Tibial nerve (tissue), 4 donors: ENCODE data around the gene ZNF287.

Source experiments
- EP300 ChIP-seq, 2 donors: sonication (generic); formaldehyde crosslinking; IDR thresholded peaks; one replicate each; pipeline ENCODE4 v1.6.1; 2017; ENCODE audit warnings: antibody characterized with exemption in 2 of 2, mild to moderate bottlenecking in 1 of 2
- TF ChIP-seq, protein P1 (sequence below), 5 experiments: fragments of 200-600 bp in 3 of 5; fragments of 450-650 bp in 2 of 5; sonication (generic) in 3 of 5; IDR thresholded peaks; one replicate each; pipeline ENCODE4 v1.5.1; 2016 to 2019; ENCODE audit warnings: antibody characterized with exemption in 5 of 5, mild to moderate bottlenecking in 3 of 5, moderate library complexity in 2 of 5

DNA sequence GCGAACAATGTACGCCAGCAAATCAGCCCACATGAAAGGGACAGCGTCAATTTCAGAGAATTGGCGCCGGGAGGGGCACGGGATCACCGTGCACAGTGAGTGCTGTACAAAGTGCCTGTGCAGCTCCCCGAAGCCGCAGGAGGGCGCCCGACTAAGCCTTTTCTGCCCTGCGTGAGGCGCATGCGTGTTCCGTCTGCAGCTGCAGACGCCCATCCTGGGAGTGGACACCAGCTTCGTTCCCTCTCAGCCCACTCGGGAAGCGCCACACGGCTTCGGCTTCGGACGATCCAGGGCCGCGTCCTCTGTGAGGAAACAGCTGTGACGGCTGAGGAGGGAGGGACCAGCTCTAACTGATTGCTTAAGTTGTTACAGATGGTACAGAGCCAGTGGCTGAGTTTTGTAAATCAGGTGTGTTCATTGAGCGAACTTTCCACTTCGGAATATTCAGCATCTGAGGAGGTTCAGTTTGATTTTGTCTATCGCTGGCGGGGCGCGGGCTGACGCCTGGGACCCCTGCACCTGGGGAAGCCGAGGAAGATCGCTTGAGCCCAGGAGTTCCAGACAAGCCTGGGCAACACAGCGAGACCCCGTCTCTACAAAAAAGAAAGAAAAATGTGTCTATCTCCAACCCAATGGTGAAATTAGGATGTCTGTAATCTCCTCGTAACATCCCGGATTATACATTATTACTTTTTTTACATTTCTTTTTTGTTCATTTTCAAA is 15.4 kb upstream of the ZNF287 start:
- TF ChIP-seq, protein P1, sequence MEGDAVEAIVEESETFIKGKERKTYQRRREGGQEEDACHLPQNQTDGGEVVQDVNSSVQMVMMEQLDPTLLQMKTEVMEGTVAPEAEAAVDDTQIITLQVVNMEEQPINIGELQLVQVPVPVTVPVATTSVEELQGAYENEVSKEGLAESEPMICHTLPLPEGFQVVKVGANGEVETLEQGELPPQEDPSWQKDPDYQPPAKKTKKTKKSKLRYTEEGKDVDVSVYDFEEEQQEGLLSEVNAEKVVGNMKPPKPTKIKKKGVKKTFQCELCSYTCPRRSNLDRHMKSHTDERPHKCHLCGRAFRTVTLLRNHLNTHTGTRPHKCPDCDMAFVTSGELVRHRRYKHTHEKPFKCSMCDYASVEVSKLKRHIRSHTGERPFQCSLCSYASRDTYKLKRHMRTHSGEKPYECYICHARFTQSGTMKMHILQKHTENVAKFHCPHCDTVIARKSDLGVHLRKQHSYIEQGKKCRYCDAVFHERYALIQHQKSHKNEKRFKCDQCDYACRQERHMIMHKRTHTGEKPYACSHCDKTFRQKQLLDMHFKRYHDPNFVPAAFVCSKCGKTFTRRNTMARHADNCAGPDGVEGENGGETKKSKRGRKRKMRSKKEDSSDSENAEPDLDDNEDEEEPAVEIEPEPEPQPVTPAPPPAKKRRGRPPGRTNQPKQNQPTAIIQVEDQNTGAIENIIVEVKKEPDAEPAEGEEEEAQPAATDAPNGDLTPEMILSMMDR (IDR thresholded peaks at IDR 0.05), result peak; percentile 79 to 95 (median 87)
- peak in 1 of 2 donors; percentile 74 for TF ChIP-seq EP300 (IDR thresholded peaks at IDR 0.05)
